Activated CD4-positive, CD25-positive, alpha-beta regulatory T cell (primary cell): Measurements from ENCODE around the gene PACSIN2.

Experiments used
- DNase-seq, 4 experiments: peaks; one replicate each; lab custom pipeline; 2025; lab: John Stamatoyannopoulos, UW

PACSIN2 gene

GRCh38 chr22:42905702-42906183 lies 109.2 kb downstream of the PACSIN2 start:
- no peak for DNase-seq

DNA sequence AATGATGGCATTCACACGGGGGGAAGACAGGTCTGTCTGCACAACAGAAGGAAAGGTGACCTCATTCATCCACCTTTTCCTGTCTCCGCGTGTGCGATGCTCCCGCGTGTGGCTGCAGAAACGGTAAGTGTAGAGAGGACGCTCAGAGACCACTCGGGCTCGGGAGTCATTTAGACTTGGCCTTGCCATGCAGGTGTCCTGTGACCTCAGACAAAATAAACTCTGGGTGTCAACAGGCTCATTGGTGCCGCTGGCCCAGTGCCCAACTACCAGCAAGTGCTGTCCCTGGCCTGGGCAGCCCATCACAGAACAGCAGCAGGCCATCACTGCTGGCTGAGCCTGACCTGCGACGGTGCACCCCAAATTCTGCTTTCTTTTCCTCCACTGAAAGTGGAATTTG lies 109.7 kb downstream of the PACSIN2 start:
- no peak for DNase-seq

GRCh38 chr22:42904050-42904449 lies 110.9 kb downstream of the PACSIN2 start:
- no peak for DNase-seq

DNA sequence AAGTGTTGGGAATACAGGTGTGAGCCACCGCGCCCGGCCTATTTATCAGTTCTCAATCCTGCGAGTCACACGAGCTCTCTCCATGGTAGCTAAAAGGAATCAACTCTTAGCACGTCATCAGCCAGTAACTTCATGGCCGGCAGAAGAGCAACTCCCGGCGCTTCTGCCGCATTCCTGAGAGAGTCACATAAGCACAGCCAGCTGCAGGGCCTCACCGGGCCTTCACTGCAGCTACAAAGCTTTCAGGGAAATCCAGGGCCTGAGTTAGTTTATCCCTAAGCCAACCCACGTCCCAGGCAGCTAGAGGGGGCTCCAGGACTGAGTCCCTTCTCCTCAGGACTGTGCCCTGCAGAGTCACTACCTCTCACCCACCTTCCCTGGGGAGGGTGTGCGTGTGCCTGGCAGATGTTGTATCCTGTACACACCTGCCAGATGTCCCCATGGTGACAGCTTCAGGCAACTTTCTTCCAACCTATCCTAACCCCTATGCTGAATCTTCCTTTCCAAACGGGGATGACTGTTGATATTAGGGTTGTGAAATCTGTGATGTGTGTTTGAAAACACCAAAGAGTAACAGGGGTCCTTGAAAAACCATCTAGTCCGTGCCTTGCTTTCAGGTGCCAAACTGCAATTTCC lies 112.0 kb downstream of the PACSIN2 start:
- DNase-seq: no peak

DNA sequence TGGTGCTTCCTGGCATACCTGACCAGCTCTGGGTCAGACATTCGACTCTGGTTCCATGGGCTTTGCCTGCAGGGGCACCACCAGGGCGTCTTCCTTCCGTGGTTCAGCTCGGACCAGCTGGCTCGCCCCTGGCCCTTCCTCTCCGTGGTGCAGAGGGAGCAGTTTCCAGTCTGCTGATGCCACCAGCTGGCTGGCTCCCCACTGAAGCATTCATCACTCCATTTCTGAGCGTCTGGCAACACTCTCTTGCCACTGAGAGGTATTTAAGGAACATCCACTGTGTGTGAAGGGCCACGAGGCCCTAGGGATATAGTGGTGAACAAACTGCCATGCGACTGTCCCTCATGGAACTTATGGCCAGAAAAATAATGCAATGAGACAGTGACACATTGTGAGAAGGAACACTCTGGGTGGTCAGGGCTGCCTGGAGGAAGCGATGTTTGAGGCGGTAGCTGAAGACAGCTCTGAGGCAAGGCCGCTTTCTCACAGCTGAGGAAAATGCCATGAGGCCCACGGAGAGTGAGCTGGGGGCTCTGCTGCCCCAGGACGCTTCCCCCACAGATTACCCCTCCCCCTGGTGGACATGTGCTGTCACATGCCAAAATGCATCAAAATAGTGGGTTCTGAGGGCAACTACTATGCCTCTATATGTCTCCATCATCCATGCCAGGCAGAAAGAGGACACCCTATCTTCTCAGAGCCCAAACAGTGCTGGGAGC lies 113.0 kb downstream of the PACSIN2 start:
- no peak for DNase-seq

GRCh38 chr22:42897960-42898359 lies 117.0 kb downstream of the PACSIN2 start:
- DNase-seq: no peak

GRCh38 chr22:42895541-42895981 lies 119.4 kb downstream of the PACSIN2 start:
- no peak for DNase-seq

DNA sequence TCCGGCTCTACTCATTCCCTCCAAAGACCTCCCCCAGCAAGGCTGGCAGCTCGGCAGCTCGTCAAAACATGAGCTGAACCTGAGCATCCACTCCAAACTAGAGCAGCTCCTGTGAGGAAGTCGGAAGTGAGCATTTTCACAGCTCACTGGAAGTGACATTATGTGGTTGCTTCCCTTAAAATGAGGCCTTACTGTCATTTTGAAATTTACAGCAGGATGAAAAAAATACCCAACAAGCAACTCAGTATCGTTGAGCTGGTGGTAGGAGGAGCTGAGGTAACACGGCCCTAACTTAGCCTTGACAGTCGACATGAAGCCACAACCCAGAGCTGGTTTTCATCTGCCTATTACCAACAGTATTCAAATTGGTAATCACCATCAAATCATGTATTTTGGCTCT lies 119.9 kb downstream of the PACSIN2 start:
- DNase-seq: no peak

- no peak for DNase-seq
Observed at GRCh38 chr22:42893371-42894150, 121.4 kb downstream of the PACSIN2 start.

GRCh38 chr22:42892571-42893316 lies 122.2 kb downstream of the PACSIN2 start:
- no peak for DNase-seq

- DNase-seq: no peak
Observed at GRCh38 chr22:42892156-42892555, 122.8 kb downstream of the PACSIN2 start.

- DNase-seq: no peak
Observed at GRCh38 chr22:42891696-42892095, 123.3 kb downstream of the PACSIN2 start.

DNA sequence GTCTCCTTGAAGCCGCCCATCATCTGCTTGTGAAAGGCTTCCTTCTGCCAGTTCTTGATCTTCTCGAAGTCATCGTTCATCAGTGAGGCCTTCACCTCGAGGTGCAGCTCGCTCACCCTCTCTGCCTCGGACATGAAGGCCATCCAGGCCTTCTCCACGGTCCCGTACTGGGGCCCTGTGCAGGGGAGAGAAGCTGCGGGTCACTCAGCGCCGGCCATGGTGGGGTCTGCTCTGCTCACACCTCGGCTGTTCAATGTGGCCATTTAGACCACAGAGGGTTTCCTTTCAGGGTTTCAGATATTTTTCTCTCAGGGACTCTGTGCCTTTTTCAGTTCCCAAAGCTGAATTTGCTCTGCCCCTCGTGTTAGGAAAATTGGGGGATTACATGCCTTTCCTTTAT lies 123.9 kb downstream of the PACSIN2 start:
- DNase-seq: no peak

DNA sequence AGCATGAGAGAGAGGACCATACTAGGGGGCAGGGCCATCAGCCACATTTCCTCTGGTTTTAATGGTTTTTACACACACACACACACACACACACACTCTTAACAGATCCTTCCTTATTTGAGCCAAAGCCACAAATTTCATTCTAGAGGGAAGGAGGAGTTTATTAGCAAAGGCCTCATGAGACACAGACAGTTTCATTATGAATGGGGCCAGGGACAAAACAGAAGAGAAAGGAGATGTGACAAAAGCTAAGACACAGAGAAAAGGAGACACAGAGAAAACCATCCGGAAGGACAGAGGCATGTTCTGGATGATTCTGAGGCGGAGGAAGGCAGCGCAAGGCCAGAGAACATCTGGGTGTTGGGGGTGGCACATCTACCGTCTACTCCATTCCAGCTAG lies 125.6 kb downstream of the PACSIN2 start:
- DNase-seq: no peak

DNA sequence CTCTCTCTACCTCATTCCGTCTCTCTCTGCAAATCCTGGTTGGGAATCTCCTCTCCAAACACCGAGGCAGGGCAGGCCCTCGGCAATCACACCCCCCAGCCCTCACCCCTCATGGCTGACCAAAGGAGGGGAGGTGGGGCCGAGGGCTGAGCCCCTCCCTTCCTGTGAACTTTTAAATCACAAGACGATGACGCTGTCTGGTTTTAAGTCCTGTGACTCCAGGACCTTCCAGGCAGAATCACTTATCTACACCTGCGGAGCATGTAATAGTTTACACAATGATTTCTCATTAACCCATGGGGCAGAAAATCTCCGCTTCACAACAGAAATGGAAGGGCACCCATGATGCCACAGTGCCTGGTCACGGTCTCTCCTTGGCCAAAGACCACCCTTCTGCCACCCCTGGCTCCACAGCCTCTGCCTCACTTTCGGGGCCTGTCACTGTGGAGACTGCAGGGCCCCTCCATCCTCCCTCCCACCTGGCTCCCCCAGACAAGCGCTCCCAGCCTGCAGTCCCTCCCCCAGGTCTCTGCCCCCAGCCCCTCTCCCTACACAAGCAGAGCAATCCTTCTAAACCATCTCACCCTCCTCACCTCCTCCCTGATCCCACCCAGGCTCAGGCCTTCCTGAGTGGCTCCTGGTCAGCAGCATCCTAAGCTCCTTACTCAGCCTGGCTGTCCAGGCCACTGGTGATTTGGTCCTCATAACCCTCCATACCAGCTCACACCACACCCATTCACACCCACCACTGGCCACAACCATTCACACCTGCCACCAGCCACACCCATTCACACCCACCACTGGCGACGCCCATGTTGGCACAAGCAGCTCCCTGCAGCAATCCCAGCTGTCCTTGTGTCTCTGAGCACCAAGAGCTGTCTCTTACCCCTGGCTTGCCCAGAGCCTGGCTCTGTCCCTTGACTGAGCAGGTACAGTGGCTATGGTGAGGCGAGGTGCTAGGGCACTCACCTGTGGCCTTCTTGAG lies 127.1 kb downstream of the PACSIN2 start:
- DNase-seq: no peak

DNA sequence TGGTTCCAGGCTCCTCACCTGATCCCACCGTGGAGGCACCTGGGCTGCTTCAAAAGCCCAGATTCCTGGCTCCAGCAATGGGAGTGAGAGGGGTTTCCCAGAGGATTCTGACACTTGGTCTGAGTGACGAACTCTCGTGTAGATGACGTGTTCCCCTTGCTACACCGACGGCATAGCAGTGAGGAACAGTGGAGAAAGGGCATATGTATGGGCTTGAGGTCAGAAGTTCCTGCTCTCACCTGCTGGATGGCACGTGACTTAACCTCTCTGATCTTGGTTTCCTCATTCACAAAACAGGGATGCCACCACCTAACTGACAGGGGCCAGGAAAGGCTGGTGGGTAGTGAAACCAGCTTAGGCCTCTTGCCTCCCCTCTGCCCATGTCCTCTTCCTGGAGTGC lies 127.8 kb downstream of the PACSIN2 start:
- DNase-seq: no peak

GRCh38 chr22:42885446-42885845 lies 129.5 kb downstream of the PACSIN2 start:
- no peak for DNase-seq

DNA sequence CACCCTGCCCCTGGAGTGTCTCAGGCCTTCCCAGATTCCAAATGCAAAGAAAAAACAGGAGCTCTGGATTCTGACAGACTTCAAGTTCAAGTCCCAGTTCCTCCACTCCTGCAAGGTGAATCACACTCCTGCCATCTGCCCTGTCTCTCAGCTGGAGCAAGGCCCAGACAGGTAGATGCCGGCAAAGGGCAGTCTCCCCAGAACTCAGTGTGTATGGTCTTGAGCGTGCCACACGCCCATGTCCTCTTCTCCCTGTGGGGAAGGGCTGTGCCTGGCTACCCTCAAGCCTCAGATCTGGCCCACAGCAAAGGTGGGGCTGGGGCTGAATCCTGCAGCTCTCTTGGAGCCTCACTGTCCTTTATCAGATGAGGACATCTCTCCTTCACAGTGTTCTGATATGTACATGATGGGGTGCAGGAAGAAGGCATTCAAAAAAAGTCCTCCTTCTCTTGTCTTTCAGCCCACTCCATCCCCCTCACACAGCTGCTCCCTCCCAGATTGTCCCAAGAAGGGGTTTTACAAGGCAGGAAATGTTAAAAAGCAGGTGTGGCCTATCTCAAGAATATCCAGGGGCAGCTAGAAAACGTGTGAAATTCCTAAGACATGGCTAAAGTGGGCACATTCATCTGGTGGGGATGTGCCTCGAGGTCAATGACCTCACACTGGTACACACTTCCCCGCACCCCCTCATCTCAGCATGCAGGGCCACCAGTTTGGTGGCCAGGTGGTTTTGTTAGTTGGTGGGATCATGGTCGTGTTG lies 130.2 kb downstream of the PACSIN2 start:
- no peak for DNase-seq

GRCh38 chr22:42883970-42884369 lies 131.0 kb downstream of the PACSIN2 start:
- DNase-seq: no peak

- no peak for DNase-seq
Observed at GRCh38 chr22:42883121-42883520, 131.8 kb downstream of the PACSIN2 start.
